Fibroblast of skin of left quadriceps (primary cell): ENCODE results near the gene CAMTA1.

Source experiments
- DNase-seq, 2 experiments: peaks; one replicate each; pipeline ENCODE4 v3.0.0-alpha.2; 2013; ENCODE audit warnings: low read depth in 2 of 2

Gene CAMTA1

DNA sequence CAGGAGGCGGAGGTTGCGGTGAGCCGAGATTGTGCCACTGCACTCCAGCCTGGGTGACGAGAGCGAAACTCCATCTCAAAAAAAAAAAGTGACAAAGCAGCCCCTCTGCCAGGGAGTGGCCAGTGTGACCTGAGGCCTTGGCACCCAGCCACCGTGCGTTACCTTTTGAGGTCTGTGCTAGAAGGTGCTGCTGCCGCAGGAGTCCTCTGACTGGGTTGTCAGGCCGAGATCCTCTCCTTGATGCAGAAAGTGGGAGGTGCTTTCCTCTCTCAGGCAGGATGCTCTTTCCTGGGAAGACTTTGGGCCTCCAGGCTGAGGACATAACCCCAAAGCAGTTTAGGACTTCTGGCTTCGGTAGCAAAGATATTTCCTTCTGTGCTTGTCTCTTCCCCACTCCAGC, 705.3 kb downstream of the CAMTA1 start:
- DNase-seq = no peak

DNA sequence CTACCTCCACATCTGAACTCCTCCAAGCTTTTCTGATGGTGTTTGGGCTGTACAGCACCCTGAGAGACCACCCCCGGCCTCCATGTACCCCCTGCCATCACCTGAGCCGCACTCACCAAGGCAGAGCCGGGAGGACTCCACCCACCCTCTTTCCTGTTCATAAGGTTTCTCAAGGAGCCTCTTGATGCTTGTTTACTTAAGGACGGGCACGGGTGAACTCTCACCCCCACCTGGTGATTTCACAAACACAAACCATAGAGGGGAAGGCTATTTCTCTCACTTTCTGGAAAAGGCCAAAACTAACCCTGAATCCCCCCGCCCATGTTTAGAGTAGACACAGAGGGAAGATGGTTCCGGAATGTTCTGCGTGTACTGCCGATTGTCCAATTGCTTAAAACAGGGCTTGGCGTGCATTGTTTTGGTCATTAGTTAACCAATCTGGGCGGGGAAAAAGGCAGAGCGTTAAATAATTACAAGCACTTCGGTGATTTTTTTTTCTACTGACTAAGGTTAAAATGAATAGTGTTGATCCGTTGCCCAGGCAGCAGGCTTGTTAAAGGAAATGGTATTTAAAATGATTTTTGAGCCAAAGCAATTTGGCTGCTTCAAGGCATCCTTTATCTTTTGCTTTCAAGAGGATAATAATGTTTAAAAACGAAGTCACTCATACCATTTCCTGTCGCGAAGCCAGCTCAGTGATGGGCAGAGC, 706.0 kb downstream of the CAMTA1 start:
- DNase-seq = no peak

DNA sequence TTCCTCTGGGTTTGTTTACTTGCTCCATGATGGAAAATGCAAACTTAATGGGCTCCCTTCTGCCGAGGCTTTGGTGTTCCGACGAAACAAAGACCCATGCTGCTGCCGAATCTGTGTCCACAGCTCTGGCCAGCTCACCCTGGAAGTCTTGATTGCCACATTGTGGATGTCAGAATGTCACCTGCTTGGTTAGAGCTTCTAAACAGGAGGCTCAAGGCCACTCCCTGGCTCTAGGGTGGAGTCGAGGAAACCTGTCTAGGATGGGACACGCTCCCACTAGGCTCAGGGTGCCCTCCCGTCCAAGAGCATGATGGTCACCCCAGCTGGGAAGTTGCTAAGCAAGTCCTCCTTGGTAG, 706.5 kb downstream of the CAMTA1 start:
- DNase-seq = no peak

DNA sequence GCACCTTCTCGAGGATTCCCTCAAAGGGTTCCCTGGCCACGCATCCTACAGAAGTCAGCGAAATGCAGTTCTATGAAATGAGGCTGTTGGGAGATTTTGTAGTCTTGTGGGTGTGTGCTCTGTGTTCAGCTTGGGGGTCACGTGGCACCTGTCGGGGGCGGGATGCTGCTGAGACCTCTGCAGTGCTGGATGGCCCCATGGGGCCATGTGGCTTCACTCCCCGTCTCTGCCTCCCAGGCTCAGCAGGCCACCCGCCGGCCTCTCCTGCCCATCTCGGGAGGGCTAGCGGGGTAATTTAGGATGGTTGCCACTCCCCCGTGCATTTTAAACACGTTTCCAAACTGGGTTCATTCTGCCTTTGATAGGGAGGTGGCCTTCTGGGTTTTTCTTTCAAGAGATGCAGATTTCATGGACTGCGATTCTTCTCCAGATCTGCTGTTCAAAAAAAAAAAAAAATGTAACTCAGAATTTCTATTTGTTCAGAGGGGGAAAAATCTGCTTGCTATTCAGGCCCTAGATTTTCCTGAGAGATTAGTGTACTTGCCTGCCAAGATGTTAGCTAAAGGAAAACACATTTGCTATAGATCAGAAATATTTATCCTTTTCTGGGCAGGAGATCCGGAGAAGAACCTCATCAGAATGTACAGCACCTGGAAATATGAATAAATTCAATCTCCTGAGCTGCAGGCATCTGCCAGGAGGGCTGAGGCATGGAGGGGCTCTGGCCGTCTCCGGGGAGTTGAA, 708.6 kb downstream of the CAMTA1 start:
- DNase-seq = no peak

DNA sequence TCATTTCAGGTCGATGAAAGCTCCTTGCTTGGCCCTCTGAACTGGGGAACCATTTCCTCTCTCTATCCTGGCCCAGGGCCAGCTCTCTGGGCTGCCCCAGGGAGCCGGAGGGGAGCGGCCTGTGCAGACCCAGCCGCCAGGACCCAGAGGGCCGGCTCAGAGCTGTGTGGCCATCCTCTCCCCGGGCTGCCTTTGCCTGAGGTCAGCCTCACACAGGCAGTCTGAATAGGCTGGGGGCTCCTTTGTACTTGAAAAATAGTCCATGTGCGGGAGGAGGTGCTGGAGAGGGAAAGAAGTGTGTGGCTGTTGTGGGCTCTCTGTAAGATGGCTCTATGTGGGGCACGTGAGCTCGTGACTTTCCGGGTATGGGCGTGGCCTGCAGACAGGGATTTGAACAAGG, 710.7 kb downstream of the CAMTA1 start:
- no peak for DNase-seq

DNA sequence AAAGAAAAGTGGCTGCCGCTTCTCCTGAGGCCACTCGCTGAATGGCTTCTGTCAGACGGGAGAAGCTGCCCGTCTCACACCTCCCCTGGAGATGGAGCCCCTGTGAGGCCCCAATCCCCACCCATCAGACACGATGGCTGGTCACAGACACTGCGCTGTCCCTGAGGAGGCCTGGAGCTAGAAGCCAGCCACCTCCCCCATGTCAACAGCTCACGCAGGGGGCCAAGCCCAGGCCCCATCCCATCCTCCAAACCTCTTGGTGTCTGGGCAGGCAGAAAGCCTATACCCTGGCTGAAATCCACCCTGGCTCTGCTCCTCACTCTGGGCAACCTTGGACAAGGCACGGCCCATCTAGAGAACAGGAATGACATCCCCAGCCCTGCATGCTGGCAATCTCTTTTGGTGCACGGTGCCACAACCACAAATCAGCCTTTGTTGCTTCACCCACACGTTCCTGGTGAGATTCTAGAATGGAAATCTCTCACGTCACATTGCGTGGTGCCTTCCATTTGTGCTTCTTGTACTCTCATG, 711.9 kb downstream of the CAMTA1 start:
- no peak for DNase-seq

DNA sequence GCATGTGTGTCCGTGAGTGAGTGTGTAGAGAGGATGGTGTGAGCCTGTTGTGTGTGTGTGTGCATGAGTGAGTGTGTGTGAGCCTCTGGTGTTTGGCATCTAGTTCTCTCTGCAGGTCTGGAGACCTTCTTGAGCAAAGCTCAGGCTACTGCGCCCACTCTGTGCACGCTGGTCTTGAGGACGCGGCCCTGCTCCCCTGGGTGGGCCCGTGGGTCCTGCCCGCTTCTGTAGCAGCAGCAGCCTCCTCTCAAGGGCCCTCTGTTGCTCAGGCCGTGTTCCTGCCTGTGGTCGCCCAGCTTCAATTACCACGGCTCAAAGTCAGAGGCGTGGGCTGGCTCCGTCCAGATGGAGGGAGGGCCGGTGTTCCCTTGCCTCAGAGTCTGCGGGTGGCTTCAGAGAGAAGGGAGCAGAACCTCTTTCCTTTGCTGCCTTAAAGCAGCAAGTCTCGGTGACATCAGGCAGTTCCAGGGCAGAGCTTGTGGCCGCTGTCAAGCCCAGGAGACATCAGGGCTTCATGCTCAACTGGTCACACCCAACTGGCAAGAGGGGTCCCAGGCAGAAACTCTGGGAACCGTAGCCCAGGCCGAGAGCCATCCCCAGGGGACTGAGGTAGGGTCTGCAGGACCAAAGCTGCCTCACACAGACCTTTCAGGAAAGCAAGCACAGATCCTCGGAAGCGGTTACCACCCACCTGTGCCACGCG, 715.3 kb downstream of the CAMTA1 start:
- no peak for DNase-seq

DNA sequence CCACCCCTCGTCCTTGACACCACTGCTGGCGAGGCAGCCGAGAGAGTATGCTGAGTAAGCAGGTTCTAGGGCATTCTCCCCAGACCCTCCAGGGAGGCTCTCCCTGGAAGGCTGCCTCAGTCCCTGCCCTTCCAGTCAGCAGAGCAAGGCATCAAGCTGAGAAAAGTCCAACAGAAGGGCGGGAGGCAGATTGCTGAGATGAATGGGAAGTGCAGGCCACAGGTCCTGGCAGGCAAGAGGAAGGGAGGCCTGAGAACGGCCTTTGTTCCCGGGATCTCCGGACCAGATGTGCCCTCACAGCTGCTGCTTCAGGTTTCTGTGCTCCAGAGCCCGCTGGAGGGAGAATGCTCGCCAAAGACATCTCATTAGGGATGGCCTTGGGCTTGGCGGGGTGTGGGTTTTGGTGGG, 715.8 kb downstream of the CAMTA1 start:
- DNase-seq = no peak

DNA sequence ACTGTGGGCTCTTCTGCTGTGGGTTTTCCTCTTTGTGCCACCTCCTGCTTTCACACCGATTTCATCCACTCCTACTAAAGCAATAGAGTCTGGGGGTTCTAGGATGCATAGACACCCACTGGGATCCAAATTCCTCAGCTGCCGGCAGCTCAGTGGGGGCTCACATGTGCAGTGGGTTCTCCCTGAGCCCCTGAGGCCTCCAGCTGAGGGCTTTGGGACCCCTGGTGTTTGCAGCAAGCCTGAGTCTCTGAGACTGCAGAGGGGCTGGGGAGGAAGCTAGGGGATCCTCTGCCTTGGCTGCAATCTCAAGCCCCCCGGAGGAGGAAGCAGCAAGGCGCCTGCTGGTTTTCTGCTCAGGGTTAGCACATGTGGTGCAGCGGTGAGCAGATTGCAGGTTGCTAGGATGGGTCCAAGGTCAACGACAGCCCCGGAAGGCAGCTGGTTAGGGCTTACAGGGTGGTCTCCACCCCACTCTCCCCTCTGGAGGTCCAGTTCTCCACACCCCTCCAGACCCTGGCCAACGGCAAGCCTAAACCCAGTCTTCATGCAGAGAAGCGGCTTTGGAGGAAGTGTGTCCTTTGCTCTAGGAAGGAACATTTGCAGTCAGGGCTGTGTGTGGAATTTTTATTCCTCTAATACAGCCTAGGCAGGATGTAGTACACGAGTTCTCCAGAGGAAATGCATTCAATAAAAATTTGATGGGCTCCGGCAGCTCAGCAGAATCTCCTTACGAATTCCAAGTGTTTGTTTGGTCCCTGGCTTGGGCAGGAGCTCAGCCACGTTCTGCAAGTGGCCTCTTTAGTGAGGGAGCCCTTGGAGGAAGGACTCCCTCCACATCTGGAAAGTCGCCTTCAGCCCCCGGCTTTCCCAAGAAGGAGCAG, 716.7 kb downstream of the CAMTA1 start:
- no peak for DNase-seq

DNA sequence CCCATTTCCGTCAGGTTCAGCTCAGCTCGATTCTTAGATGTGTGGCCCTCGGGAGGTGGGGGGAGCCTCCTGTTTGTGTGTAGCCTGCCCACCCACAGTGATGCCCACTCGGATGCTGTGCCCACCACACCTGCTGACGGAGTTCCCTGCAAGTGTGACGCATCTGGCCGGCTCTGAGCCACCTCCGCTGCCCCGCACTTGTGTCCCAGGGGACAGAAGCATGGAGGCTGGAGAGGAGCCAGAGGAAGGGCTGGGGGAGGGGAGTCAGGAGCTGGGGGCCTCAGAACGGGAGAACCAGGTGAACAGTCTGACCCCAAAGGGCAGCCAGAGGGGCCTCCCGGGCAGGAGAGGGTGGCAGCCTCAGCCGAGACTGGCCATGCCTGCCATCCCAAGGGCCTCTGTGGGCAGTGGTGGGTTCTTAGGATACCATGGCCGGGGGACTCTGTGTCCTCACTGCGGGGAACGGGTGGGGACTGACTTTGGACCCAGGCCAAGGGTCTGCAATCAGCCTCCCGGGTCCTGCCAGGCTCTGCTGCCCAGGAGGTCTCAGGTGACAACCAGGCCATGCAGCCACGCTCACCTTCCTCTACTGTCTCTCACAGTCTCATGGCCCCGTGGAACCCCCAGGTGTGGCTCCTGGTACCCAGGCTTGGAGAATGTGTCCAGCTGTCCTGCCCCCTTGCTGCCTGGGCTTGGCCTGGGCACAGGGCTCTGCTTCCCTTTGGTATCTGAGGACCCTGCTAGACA, 718.6 kb downstream of the CAMTA1 start:
- DNase-seq = no peak

DNA sequence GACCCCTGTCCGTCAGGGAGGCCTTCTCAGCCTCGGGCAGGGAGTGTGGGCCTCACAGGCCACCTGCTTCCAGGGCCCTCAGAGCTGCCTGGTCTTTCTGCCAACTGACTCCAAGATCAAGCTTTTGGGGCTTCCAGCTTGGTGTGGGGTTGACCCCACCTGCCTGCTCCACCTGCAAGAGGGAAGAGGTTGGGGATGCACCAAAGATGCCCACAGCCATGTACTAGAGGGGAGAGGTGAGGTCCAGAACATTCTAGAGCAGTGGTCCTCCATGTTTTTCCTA, 719.1 kb downstream of the CAMTA1 start:
- no peak for DNase-seq

DNA sequence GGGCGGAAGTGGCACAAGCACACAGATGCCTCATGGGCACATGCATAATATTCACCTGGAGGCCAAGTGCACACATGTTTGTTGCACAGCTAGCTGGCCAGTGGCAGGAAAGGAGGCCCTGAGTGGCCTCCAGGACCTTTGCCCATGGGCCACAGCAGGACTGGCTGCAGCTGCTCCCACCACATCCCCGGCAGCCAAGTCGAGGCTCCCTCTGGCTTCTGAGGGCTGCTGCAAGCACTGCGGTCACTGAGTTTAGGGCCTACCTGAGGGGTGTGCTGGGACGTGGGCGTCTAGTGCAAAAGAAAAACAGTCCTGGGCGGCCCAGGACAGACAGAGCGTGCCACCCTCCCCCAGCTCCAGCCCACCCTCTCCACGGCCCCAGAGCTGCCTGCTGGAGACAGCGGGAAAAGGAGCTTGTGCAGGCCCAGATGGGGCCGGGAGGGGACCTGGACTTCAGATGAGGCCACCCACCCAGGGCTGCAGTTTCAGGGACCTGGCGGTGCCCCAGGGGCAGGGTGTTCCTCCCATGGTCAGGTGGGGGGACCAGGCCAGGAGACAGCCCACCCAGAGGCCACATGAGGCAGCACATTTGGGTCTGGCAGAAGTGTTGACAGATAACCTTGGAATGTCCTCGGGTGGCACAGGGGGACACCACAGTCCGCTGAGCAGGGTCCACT, 720.0 kb downstream of the CAMTA1 start:
- DNase-seq = no peak

DNA sequence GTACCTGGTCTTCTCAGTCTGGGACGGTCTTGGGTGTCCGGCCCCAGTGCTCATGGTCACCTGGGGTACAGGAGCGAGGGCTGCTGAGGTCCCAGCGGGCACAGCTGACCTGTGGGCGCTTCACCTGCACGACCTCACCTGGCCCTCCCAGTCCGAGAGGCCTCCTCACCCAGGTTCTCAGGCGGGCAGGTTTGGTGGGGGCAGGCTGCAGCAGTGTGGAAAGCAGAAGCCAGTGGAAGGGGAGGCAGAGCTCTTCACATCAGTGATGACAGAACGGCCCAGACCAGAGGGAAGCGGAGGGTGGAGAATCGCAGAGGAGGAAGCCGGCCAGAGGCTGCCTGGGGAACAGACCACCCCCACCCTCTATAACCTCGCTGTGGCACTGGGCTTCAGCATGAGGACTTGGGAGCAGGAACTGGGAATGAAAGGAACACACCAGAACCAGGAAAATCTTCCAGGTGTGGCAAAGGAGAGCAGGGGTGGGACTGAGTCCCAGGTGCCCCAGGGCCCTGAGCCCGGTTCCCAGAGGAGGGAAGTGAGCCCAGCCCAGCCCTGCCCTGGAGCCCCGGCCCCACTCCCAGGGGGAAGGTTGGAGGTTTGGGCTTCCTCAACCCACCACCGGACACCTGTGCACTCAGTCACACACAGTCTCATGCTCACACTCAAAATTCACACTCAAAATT, 720.7 kb downstream of the CAMTA1 start:
- no peak for DNase-seq

DNA sequence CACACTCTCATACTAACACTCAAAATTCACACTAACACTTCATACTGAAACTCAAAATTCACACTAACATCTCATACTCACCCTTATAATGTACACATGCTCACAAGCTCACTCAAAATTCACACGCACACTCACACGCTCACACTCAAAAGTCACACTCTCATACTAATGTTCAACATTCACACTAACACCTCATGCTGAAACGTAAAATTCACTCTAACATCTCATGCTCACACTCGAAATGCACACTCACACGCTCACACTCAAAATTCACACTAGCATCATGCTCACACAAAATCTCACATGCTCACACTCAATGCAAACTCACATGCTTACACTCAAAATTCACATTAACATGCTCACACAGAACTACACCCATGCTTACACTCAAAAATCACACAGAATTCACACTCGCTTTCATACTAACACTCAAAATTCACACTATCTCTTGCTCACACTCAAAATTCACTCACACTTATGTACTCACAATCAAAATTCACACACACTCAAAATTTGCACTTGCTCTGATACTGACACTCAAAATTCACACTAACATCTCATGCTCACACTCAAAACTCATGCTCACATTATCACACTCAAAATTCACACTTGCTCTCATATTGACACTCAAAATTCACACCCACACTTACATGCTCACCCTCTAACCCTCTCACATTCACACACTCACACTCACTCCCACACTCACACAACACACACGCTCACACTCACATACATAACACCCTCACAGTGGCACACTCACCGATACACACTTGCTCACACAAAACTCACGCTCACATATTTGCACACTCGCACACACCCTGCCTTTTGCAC, 721.4 kb downstream of the CAMTA1 start:
- no peak for DNase-seq

DNA sequence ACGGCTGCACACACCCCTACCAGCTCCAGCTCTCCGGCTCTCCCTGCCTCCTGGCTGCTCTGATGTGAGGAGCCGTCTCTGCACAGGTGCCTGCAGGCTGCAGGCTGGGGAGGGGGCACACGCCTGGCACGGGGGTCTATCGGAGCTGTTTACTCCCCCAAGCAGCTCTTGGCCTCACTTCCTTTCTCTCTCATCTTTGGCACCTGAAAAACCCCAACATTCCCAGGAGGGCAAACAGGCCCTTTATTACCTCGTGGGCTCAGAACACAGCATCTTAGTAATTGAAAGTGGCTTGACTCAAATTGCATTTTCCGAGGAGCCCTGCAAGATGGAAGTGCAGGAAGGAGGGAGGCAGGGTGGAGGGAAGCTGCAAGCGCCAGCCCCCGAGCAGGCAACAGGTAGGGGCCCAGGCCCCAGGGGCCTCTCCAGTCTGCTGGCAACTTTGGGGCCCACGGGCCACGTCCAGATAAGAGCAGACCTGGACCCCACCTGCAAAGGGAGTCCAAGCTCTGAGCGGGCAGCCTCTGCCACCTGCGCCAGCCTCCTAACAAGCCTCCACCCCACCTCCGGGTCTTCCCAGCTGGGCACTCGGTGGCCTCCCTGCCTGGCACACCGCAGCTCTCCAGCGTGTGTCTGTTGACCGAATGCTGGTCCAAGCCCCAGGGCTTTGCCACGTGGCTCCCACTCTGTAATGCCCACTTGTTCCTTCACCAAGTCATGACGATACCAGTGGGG, 722.2 kb downstream of the CAMTA1 start:
- DNase-seq = no peak

DNA sequence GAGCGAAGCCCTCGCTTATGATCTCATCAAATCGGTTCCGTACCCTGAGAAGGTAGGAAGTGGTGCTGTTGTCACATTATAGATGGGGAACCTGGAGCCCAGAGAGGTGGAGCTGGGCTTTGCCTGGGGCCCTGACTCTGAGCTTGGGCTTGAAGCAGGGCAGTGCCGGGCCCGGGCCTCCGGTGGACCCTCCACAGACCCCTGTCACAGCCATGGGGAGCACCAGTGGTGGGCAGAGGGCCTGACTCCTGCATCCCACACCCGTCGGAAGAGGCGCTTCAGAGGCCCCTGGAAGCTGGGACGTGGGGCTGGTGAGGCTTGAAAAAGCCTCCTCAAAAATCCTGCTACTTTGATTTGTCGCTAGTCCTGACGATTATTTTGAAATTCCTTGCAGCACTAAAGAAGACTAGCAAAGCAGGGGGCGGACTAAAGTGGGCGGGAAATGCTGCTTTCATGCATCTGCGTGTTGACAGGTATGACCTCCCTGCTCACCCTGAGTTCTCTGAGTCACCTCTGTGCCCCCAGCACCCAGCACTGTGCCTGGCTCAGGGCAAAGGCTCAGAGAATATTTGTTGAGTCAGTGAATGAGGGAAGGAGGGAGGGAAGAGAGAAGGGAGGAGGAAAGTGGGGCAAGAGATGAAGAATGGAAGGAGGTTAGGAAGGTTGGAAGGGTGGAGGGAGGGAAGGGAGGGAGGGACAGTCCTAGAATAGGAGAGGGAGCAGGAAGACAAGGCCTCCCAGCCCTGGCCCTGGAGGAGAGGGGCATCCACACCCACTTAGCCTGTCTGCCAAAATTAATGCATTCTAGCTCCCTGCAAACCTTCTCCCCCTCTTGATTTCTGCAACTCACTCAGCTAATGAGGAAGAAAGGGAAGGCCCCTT, 723.0 kb downstream of the CAMTA1 start:
- no peak for DNase-seq

DNA sequence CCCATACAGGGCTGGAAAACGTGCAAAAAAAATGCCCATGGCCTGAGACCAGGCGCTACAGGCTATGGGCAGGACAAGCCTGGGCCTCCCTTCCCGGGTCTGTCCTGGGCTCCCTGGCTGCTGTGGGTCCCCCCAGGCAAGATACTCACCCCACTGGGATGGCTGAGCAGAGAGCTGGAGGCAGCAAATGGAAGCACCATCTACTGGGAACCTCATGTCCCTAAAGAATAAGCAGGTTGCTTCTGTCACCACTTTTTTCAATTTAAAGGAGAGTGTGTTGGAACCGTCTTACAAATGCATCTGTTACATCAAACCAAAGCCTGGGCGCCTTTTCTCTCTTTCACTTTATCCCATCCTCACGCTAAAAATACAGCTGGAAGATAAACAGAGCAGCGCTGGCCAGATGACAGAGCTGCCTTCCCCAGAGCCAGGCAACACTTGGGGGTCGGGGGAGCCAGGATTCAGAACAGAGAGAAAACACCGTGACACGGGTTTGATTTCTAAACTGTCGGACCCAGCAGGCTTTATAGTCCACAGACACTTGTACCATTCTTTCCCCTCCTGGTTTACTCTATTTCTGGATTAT, 723.8 kb downstream of the CAMTA1 start:
- no peak for DNase-seq
